HTR-8/SVneo (cell line): ENCODE results near the gene ARL2BP.
A peak's percentile ranks its signal among the peaks of the same experiment; 100 is the strongest.
"Not testable (repeated sequence)": the region's sequence is repeated elsewhere in the genome, so short reads cannot be mapped to it uniquely, and the experiment has no call there.

Source experiments
- DNase-seq: peaks from one replicate; pipeline ENCODE4 v3.0.0; 2011; ENCODE audit warnings: low spot score, mixed read lengths; ENCODE audit not compliant: insufficient read length
- FAIRE-seq: peaks from 2 replicates; lab custom pipeline; 2011; peaks lifted over from hg19 to GRCh38; lab: Jason Lieb, UNC

Gene ARL2BP

DNA sequence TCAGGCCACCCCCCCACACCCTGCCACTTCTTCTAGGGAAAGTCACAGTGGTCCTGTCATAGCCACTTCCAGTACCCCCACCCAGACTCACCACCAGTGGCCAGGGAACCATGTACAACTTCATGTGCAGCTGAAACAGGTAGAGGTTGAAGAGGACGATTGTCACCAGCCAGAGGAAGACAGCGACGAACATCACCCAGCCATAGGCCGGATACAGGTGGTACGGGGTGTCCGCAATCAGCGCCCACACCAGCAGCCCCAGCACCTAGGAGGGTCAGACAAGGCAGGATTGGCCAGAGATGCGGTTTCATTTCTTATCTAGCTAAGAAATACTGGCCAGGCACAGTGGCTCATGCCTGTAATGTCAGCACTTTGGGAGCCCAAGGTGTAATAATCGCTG lies 16.7 kb downstream of the ARL2BP start:
- DNase-seq (no peak), FAIRE-seq (no peak)

- no peak for FAIRE-seq
Measured at GRCh38 chr16:57262841-57263540, 17.9 kb downstream of the ARL2BP start.

DNA sequence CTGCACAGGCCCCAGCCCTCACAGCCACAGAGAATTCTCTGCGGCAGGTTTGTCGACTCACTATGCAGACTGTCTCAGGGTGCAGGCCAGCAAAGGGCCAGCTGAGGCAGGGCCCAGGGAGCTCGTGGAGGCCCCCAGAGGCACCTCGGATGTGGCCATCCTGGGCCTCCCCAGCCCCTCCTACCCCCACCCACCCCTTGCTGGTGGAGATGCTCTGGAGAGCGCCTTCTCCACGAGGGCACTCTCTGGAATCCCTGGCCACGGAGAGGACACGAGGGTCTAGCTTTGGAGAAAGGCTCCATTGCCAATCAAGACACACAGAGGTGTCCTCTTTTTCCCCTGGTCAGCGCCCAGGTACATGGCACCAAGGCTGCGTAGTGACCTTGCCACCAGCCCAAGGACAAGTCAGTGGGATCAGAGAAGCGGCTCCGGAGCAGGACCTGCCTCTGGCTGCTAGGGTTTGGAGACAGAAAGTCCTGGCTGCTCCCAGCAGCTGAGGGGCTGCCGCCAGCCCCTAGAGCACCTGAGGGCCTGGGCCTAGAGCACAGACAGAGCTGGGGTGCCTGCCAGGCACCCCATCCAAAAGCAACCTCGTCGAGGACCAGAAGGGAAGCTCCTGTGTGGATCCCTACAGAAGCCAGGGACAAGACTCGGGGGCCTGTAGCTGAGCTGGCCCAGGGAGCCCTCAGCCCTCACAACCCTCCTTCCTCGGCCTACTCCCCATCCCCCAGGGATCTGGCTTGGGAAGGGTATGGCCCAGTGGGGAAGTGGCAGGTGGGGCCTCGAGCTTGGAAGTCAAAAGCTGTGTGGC lies 18.7 kb downstream of the ARL2BP start:
- DNase-seq (no peak), FAIRE-seq (no peak)

More at GRCh38 chr16:57262841-57263540, 17.9 kb downstream of the ARL2BP start:
- DNase-seq = no peak

DNA sequence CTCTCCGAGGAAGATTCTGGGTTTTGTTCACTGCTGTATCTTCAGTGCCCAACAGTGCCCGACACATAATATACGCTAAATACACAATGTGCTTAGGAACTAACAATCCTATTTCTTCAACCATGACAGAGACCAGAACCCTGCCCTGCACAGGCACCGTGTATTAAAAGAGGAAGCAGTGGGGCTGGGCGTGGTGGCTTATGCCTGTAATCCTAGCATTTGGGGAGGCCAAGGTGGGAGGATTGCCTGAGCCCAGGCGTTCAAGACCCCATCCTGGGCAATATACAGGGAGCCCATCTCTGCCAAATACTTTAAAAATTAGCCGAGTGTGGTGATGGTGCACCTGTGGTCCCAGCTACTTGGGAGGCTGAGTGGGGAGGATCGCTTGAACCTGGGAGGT lies 19.3 kb downstream of the ARL2BP start:
- no peak for DNase-seq

DNA sequence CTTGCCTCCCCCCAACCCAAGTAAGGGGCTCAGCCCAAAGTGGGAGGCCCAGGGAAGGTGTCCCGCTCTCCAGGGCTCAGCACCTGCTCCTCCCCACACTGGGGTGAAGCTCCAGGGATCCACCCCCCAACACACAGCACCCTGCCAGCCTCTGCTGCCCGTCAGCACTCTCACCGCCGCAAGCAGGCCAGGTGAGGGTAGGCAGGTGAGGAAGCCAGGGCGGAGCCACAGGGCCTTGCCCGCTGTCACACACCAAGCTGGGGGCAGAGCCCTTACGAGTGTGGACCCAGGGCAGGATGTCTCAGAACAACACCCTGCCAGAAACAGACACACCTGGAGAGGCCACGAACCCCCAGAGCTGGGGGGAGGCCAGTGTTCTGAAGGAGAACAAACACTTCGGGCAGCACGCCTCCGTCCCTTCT lies 19.9 kb downstream of the ARL2BP start:
- DNase-seq (no peak), FAIRE-seq (no peak)

More for the DNA sequence above, 19.3 kb downstream of the ARL2BP start:
- FAIRE-seq = no peak

DNA sequence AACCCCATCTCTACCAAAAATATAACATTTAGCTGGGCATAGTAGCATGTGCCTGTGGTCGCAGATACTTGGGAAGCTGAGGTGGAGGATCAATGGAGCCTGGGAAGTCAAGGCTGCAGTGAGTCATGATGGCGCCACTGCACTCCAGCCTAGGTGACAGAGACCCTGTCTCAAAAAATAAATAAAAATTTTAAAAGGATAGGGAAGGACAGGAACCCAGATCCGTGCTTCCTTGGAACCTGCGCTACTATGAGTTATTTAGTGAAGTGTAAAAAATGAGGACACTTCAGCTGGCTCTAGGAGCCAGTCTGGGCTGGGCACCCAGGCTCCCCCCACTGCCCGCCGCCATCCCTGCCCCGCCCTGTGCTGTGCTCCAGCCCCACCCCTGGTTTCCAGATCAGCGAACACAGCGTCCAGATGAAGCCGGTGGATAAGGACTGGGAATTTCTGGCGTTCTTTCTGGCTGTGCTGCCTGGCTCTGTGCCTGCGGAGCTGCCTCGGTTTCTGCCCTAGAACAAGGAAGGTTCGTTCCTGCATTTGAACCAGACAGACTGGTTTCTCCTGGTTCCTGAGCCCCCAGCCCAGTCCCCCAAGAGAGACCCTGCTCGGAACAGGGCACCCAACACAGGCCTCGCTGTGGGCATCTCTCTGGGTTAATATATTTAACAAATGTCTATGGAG lies 20.9 kb downstream of the ARL2BP start:
- no peak for DNase-seq
- no peak for FAIRE-seq

GRCh38 chr16:57266531-57267260 lies 21.6 kb downstream of the ARL2BP start:
- FAIRE-seq (no peak), DNase-seq (no peak)

DNA sequence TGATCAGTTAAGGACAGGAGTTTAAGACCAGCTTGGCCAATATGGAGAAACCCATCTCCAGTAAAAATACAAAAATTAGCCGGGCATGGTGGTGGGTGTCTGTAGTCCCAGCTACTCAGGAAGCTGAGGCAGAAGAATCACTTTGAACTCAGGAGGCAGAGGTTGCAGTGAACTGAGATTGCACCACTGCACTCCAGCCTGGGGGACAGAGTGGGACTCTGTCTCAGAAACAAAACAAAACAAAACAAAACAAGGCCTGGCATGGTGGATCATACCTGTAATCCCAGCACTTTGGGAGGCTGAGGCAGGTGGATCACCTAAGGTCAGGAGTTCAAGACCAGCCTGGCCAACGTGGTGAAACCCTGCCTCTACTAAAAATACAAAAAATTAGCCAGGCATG lies 22.3 kb downstream of the ARL2BP start:
- not testable (repeated sequence) for FAIRE-seq, DNase-seq

- FAIRE-seq = peak; percentile 16
- DNase-seq = no peak
Measured at GRCh38 chr16:57268804-57269800, 24.0 kb downstream of the ARL2BP start.

GRCh38 chr16:57270221-57271062 lies 25.4 kb downstream of the ARL2BP start:
- FAIRE-seq = no peak
- DNase-seq = no peak

- DNase-seq (no peak), FAIRE-seq (no peak)
Measured at GRCh38 chr16:57271063-57271345, 25.9 kb downstream of the ARL2BP start.

DNA sequence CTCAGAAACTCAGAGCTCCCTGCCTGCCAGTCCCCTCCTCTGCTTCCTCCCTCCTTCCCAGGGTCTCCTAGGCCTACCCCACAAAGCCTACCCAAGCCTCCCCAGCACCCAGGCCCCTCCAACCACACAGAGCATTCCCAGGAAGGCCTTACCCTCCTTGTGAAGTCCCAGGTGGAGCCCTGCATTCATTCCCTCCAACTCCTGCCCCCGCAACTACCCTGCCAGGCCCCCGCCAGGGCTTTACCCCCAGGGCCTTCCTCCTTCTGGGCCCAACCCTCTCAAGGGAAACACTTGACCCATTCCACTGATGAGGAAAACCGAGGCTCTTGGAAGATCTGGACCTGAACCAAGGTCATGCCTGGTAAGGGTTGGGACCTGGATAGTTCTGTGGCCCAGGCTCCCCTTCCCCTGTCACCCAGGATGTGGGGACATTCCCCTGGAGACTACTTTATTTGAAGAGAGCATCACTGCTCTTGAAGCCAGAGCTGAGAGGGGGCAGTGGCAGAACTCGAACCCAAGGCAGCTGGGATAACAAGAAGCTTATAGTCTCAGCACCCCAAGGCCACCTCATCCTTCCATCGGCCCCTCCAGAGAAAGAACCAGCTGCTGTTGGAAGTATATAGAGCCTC lies 26.9 kb downstream of the ARL2BP start:
- DNase-seq (no peak), FAIRE-seq (no peak)

DNA sequence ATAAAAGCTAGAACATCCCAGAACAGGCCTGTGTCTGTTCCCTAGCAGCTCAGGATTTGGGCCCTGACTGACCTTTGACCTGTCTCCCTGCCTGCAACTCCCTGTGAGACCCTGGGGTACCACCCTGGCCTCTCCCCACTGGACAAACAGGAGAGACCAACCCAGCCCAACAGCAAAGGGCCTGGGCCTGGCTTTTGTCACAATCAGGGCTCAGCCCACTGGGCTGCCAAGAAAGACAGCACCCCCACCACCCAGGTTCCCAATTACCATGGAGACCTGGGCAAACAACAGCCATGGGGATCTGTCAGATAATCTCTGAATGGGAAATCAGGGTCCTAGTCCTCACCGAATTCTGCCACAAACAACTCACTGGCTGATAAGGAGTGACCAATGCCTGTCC lies 28.3 kb downstream of the ARL2BP start:
- DNase-seq (no peak), FAIRE-seq (no peak)

- FAIRE-seq = no peak
- no peak for DNase-seq
Measured at GRCh38 chr16:57273826-57274225, 28.8 kb downstream of the ARL2BP start.

DNA sequence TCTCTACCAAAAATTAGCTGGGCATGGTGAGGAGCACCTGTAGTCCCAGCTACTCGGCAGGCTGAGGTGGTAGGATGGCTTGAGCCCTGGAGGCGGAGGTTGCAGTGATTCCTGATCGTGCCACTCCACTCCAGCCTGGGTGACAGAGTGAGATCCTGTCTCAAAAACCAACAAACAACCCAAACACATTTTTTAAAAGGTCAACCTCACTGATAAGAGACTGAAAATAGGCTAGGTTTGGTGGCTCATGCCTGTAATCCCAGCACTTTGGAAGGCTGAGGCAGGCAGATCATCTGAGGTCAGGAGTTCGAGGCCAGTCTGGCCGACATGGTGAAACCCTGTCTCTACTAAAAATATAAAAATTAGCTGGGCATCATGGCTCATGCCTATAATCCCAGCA lies 30.9 kb downstream of the ARL2BP start:
- FAIRE-seq, DNase-seq: not testable (repeated sequence)

DNA sequence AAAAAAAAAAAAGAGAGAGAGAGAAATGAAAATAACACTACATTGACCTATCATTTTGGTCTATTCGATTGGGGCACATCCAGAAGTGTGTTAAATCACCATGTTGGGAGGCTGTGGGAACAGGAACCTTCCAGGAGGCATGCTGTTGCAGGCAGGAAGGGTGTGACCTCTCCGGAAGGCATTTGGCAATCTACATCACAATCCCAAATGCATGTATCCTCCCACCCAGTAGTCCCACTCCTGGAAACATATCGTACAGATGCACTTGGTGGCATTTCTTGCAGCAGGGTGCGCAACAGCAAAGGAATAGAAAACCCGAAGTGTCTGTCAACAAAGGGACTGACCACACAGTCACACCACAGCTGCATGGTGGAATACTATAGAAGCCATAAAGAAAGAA lies 31.5 kb downstream of the ARL2BP start:
- FAIRE-seq = no peak
- no peak for DNase-seq

DNA sequence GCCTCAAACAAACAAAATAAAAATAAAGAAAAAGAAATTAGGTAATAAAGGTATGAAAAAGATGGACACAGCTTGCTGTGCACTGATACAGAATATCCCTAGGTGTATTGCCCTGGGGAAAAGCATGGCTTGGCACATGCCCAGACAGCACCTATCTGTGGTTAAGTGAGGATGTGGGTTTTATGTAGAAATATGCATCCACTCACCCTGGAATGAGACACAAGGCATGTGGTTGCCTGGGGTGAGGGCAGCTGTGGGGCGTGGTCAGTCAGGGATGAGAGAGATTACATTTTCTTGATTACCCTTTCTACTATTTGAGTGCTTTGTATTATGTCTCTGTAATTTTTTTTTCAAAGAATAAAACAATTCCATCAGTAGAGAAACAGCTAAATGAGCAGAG lies 32.5 kb downstream of the ARL2BP start:
- peak; percentile 69 for FAIRE-seq

DNA sequence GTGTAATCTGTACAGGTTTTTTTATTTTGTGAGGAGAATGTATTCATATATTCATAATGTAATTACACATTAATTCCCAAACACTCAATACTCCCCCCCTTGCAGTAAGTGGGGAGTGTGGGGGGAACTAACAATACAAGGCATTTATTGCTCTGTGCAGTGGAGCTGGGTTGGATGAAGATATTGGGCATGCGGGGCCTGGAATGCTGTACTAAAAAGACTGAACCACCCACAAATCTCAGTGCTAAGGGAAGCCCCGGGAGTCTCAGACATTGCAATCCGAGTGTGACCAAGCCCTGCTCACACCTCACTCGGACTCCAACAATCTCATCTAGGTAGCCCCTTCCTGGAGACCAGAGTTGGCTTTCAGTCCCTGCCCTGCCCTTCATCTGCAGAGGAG lies 33.4 kb downstream of the ARL2BP start:
- no peak for DNase-seq
- FAIRE-seq = no peak

More for the DNA sequence above, 32.5 kb downstream of the ARL2BP start:
- peak; percentile 86 for DNase-seq
